Left ventricle myocardium inferior (tissue), 1 donor: Measurements from ENCODE around the gene CASS4. TPM values are rescaled to one million over a fixed set of nuclear protein-coding genes. Genes with fewer than 3 reads are reported as not detected.
"Not testable (repeated sequence)": the region's sequence is repeated elsewhere in the genome, so short reads cannot be mapped to it uniquely, and the experiment has no call there.

Experiments
- DNase-seq: peaks from one replicate; pipeline ENCODE4 v3.0.0-alpha.2; 2020
- H3K27ac ChIP-seq: fragments of 200-600 bp; replicated peaks from 2 replicates; pipeline ENCODE4 v1.8.0; 2021
- H3K27me3 ChIP-seq: fragments of 200-600 bp; 2 replicates; pipeline ENCODE4 v1.8.0; 2021; ENCODE audit warnings: low read depth
- H3K36me3 ChIP-seq: fragments of 200-600 bp; 2 replicates; pipeline ENCODE4 v1.8.0; 2021
- H3K4me1 ChIP-seq: fragments of 200-600 bp; 2 replicates; pipeline ENCODE4 v1.8.0; 2021
- H3K4me3 ChIP-seq: fragments of 200-600 bp; 2 replicates; pipeline ENCODE4 v1.8.0; 2021; ENCODE audit warnings: mild to moderate bottlenecking, moderate library complexity
- H3K9me3 ChIP-seq: fragments of 200-600 bp; replicated peaks from 2 replicates; pipeline ENCODE4 v1.8.0; 2021
- intact Hi-C: fragments of 100-400 bp; cut with micrococcal nuclease; formaldehyde crosslinking; loops from one replicate; pipeline ENCODE4 v1.11.0; 2022
- total RNA-seq: library from RNA; stranded (reverse); fragmentation: NEBNext Ultra II Directional; extraction: Animal tissue kit (Norgen Biotek cat#: 25700); gene quantifications from one replicate; pipeline ENCODE4 v1.2.1, GENCODE V29; 2021
- TF ChIP-seq, protein P1 (sequence below): fragments of 200-600 bp; IDR thresholded peaks from 2 replicates; pipeline ENCODE4 v1.8.0; 2021; ENCODE audit warnings: antibody characterized with exemption, mild to moderate bottlenecking, borderline replicate concordance
- donor health status: DM: no; HTN: yes; CAD: no; lungs with severe emphysema.

CASS4 gene
- total RNA-seq, 1 donor from 2014 or later = 0.47 TPM

DNA sequence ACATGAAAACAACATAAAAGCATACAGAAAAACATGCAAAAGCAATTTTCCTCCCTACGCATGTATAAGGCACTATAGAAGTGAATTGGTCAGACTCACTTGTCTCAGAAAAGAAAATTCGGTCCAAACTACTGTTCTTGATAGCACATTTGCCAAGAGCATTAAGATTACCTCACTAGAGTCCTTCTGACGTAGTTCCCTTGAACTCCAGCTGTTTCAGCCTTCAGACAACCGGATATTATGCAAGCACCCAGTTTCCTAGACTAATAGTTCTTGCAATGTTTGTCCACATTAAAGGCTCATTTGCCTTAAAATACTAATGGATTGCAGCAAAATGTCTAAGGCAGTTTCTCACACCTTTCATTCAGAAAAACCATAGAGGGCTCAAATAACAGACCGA lies 2.5 kb upstream of the CASS4 start:
- Histone ChIP-seq H3K4me3 (no peak overlapping the region), H3K9me3 (no peaks in the 10 kb centered on the region), H3K36me3 (peaks cover 27% of the 10 kb centered on the region), H3K27me3 (no peaks in the 10 kb centered on the region), H3K4me1 (peaks cover 47% of the 10 kb centered on the region), H3K27ac (peak overlapping the region; percentile 24)
- intact Hi-C loops = no loop called here
- no peak for DNase-seq
- TF ChIP-seq, protein P1, sequence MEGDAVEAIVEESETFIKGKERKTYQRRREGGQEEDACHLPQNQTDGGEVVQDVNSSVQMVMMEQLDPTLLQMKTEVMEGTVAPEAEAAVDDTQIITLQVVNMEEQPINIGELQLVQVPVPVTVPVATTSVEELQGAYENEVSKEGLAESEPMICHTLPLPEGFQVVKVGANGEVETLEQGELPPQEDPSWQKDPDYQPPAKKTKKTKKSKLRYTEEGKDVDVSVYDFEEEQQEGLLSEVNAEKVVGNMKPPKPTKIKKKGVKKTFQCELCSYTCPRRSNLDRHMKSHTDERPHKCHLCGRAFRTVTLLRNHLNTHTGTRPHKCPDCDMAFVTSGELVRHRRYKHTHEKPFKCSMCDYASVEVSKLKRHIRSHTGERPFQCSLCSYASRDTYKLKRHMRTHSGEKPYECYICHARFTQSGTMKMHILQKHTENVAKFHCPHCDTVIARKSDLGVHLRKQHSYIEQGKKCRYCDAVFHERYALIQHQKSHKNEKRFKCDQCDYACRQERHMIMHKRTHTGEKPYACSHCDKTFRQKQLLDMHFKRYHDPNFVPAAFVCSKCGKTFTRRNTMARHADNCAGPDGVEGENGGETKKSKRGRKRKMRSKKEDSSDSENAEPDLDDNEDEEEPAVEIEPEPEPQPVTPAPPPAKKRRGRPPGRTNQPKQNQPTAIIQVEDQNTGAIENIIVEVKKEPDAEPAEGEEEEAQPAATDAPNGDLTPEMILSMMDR = no peak

DNA sequence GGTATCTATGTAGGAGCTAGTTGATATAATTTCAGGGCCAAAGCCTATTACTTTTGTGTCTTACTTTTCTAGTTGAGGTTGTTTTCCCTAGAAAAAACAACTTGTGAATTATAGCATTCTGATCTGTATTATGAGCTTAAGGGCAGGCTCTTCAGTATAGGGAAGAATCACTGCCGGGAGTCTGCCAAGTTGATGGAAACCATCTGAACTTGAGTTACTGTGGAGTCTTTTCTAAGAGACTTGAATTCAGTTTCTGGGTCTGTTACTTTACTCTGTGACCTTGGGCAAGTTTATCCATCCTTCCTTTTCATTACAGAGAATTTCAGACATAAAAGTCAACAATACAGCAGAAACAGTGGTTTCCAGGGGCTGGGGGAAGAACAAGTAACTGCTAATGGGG lies 2.1 kb upstream of the CASS4 start:
- peaks cover 47% of the 10 kb centered on the region for H3K4me1 ChIP-seq
- intact Hi-C loops = no loop called here
- TF ChIP-seq, protein P1 = no peak
- peaks cover 23% of the 10 kb centered on the region for H3K36me3 ChIP-seq
- H3K4me3 ChIP-seq = no peak overlapping the region
- H3K9me3 ChIP-seq = no peaks in the 10 kb centered on the region
- no peak for DNase-seq
- H3K27ac ChIP-seq = peak overlapping the region; percentile 24
- no peaks in the 10 kb centered on the region for H3K27me3 ChIP-seq

DNA sequence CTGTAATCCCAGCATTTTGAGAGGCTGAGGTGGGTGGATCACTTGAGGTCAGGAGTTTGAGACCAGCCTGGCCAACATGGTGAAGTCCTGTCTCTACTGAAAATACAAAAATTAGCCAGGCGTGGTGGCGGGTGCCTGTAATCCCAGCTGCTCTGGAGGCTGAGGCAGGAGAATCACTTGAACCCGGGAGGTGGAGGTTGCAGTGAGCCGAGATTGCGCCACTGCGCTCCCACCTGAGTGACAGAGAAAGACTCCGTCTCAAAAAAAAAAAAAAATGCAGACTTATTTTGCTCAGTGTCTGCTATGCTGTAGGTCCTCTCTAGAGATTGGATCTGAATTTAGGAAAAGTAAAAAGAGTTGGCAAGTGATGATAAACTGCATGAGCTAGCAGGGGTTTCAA lies 773 bp upstream of the CASS4 start:
- H3K4me1 ChIP-seq = peaks cover 47% of the 10 kb centered on the region
- intact Hi-C loops, H3K9me3 ChIP-seq, H3K27me3 ChIP-seq, DNase-seq, H3K4me3 ChIP-seq: not testable (repeated sequence)
- peak overlapping the region; percentile 75 for H3K27ac ChIP-seq
- H3K36me3 ChIP-seq = peaks cover 16% of the 10 kb centered on the region

DNA sequence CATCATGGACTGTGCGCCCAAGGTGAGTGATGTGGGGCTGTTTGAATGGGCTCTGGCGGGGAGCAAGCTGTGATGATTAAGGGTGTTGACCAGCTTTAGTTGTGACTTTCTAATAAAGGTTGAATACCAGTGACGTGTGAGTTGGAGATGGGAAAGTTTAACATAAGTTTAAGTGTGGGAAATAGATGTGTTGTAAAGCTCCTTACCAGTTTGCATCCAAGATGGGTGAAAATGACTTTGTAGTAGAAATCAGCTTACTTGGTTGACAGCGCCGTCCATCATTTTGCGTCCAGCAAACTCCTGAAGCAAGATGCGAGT lies 372 bp downstream of the CASS4 start:
- Histone ChIP-seq H3K36me3 (peaks cover 5% of the 10 kb centered on the region), H3K4me3 (peak overlapping the region; percentile 43), H3K27me3 (no peaks in the 10 kb centered on the region), H3K4me1 (peaks cover 37% of the 10 kb centered on the region), H3K27ac (peak overlapping the region; percentile 75), H3K9me3 (no peaks in the 10 kb centered on the region)
- TF ChIP-seq, protein P1 = no peak
- DNase-seq = no peak
- intact Hi-C loops = no loop called here

DNA sequence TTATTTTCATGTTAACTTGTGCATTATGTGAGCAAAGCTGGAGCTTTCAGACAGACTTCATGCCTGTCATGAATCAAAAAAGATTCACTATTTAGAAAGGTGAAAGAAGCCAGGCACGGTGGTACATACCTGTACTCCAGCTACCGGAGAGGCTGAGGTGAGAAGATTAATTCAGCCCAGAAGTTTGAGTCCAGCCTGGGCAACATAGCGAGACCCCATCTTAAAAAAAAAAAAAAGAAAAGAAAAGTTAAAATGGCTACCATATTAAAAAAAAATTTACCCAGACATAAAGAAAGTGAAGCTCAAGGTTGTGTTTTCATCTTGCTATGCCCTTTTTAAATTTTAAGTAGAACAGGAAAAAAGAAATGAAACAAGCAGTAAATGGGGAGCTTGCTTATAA lies 889 bp downstream of the CASS4 start:
- Histone ChIP-seq H3K4me1 (peaks cover 37% of the 10 kb centered on the region), H3K36me3 (no peaks in the 10 kb centered on the region), H3K9me3 (no peaks in the 10 kb centered on the region), H3K4me3 (peak overlapping the region; percentile 43), H3K27ac (peak overlapping the region; percentile 75), H3K27me3 (no peaks in the 10 kb centered on the region)
- no peak for DNase-seq
- intact Hi-C loops = no loop called here
- TF ChIP-seq, protein P1 = no peak

DNA sequence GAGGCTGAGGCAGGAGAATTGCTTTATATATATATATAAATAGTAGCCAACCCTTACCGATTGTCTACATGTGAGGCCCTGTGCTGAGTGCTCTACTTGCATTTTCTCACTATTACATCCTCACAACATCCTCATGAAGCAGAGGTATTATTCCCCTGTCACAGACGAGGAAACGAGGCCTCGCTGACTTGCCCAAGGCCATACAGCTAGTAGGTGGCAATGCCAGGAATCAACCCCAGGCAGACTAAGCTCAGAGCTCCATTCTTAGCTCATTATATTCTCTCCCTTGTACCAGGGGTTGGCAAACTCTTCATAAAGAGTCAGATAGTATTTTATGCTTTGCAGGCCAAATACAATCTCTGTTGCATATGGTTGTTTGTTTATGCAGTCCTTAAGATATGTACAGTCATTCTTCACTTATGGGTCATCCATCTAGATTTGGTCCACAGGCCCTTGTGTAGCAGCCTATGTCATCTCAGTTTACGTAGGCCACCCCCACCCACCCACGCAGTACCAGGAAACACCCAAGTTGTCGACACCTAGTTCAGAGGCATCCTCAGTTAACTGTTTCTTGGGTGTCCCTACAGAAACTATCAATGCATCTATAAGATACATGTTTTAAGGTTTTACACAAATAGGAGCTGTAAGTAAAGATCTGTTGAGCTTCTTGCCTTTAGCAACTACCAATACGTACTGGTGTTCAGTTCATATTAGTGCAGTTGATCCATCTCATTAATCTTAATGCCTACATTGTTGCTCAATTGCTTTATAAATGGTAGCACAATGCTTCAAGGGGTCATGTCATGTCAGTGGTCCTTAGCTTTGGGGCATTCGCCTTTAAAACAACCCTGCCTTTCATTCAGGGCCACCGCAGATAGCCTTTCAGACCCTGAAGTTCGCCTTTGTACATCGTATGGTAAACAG lies 3.0 kb downstream of the CASS4 start:
- Histone ChIP-seq H3K9me3 (no peaks in the 10 kb centered on the region), H3K4me3 (no peak overlapping the region), H3K27ac (no peak overlapping the region), H3K36me3 (no peaks in the 10 kb centered on the region), H3K4me1 (peaks cover 21% of the 10 kb centered on the region), H3K27me3 (no peaks in the 10 kb centered on the region)
- intact Hi-C loops = no loop called here
- TF ChIP-seq, protein P1 = no peak
- no peak for DNase-seq
